GM12875 (cell line): ENCODE measurements around the gene DTL.

Experiments used
- H3K4me3 ChIP-seq: one replicate; pipeline ENCODE4 v1.5.1; 2011; ENCODE audit warnings: low read depth, low read length, control low read depth
- CTCF ChIP-seq: IDR thresholded peaks from 2 replicates; pipeline ENCODE4 v1.5.1; 2011; ENCODE audit warnings: low read depth, mild to moderate bottlenecking, control low read depth, inconsistent platforms, low read length, moderate library complexity, borderline replicate concordance; ENCODE audit not compliant: insufficient read depth

Gene DTL

GRCh38 chr1:212106286-212106792 lies 70.8 kb downstream of the DTL start:
- H3K4me3 ChIP-seq, result no peak overlapping the region
- TF ChIP-seq CTCF, result no peak

GRCh38 chr1:212107481-212107880 lies 71.9 kb downstream of the DTL start:
- H3K4me3 ChIP-seq, result no peak overlapping the region
- no peak for TF ChIP-seq CTCF

- no peak overlapping the region for H3K4me3 ChIP-seq
- TF ChIP-seq CTCF, result no peak
Measured at GRCh38 chr1:212108187-212108586, 72.6 kb downstream of the DTL start.

GRCh38 chr1:212108981-212109380 lies 73.4 kb downstream of the DTL start:
- H3K4me3 ChIP-seq, result no peak overlapping the region
- TF ChIP-seq CTCF, result no peak

- TF ChIP-seq CTCF, result no peak
- no peak overlapping the region for H3K4me3 ChIP-seq
Measured at GRCh38 chr1:212109728-212110127, 74.2 kb downstream of the DTL start.

- TF ChIP-seq CTCF, result no peak
- no peak overlapping the region for H3K4me3 ChIP-seq
Measured at GRCh38 chr1:212110617-212111016, 75.1 kb downstream of the DTL start.

- TF ChIP-seq CTCF, result no peak
- H3K4me3 ChIP-seq, result no peak overlapping the region
Measured at GRCh38 chr1:212111536-212111935, 76.0 kb downstream of the DTL start.
